NB4 (cell line): ENCODE data around the gene PDE1A.

ENCODE experiments used
- DNase-seq: peaks from one replicate; pipeline ENCODE4 v3.0.0; 2010; ENCODE audit warnings: low read depth
- H3K4me3 ChIP-seq: one replicate; pipeline ENCODE4 v1.5.1; 2011; ENCODE audit warnings: mild to moderate bottlenecking, low read depth, low read length, moderate library complexity
- CTCF ChIP-seq: IDR thresholded peaks from one replicate; pipeline ENCODE4 v1.5.1; 2012; ENCODE audit warnings: low read depth, low read length
- MAX ChIP-seq: IDR thresholded peaks from 2 replicates; pipeline ENCODE4 v1.6.1; 2011; ENCODE audit warnings: low read depth, low read length
- MYC ChIP-seq: IDR thresholded peaks from 2 replicates; pipeline ENCODE4 v1.6.1; 2011; ENCODE audit warnings: low read depth, low read length
- POLR2A ChIP-seq: IDR thresholded peaks from 2 replicates; pipeline ENCODE4 v1.6.1; 2011; ENCODE audit warnings: mild to moderate bottlenecking; ENCODE audit not compliant: insufficient read length; ENCODE audit errors: extremely low read depth

The PDE1A gene

GRCh38 chr2:182117196-182117595 is 309.6 kb downstream of the PDE1A start:
- H3K4me3 ChIP-seq = no peak overlapping the region
- no peak for TF ChIP-seq POLR2A
- TF ChIP-seq CTCF = no peak
- no peak for TF ChIP-seq MYC
- TF ChIP-seq MAX = no peak
- no peak for DNase-seq

- DNase-seq = no peak
- TF ChIP-seq MAX (no peak), POLR2A (no peak), CTCF (no peak), MYC (no peak)
- no peak overlapping the region for H3K4me3 ChIP-seq
Observed at GRCh38 chr2:182116774-182117173, 310.1 kb downstream of the PDE1A start.

GRCh38 chr2:182115258-182115657 is 311.6 kb downstream of the PDE1A start:
- no peak for DNase-seq
- no peak for TF ChIP-seq MAX
- no peak for TF ChIP-seq POLR2A
- TF ChIP-seq CTCF = no peak
- no peak for TF ChIP-seq MYC
- no peak overlapping the region for H3K4me3 ChIP-seq

- TF ChIP-seq POLR2A (no peak), MYC (no peak), MAX (no peak), CTCF (no peak)
- no peak overlapping the region for H3K4me3 ChIP-seq
- DNase-seq = no peak
Observed at GRCh38 chr2:182113334-182113733, 313.5 kb downstream of the PDE1A start.

- H3K4me3 ChIP-seq = no peak overlapping the region
- TF ChIP-seq MYC (no peak), MAX (no peak)
- peak; percentile 9 for DNase-seq
Observed at GRCh38 chr2:182110347-182110746, 316.5 kb downstream of the PDE1A start.

GRCh38 chr2:182103526-182103925 is 323.3 kb downstream of the PDE1A start:
- DNase-seq = no peak
- H3K4me3 ChIP-seq = no peak overlapping the region
- no peak for TF ChIP-seq MAX

GRCh38 chr2:182101263-182101662 is 325.6 kb downstream of the PDE1A start:
- DNase-seq = peak; percentile 10
- H3K4me3 ChIP-seq = no peak overlapping the region
- no peak for TF ChIP-seq POLR2A
- TF ChIP-seq MAX = no peak
- no peak for TF ChIP-seq MYC
- no peak for TF ChIP-seq CTCF
